Upper lobe of right lung (tissue), 1 donor: ENCODE measurements around the gene GABRG3. TPM values are rescaled to one million over a fixed set of nuclear protein-coding genes. Genes with fewer than 3 reads are reported as not detected.

ENCODE experiments used
- ATAC-seq: fragments of 200-7000 bp; cut with Tn5 transposase; one replicate; pipeline ENCODE4 v1.9.1; 2020; ENCODE audit warnings: mild to moderate bottlenecking, moderate library complexity
- DNase-seq: peaks from one replicate; pipeline ENCODE4 v3.0.0-alpha.2; 2020
- H3K27ac ChIP-seq: fragments of 200-600 bp; one replicate; pipeline ENCODE4 v1.8.0; 2022
- H3K27me3 ChIP-seq: fragments of 200-600 bp; one replicate; pipeline ENCODE4 v1.8.0; 2022; ENCODE audit warnings: mild to moderate bottlenecking
- H3K36me3 ChIP-seq: fragments of 200-600 bp; one replicate; pipeline ENCODE4 v1.8.0; 2022
- H3K4me1 ChIP-seq: fragments of 200-600 bp; one replicate; pipeline ENCODE4 v1.8.0; 2022
- H3K4me3 ChIP-seq: fragments of 200-600 bp; one replicate; pipeline ENCODE4 v1.8.0; 2022; ENCODE audit warnings: mild to moderate bottlenecking
- H3K9me3 ChIP-seq: fragments of 200-600 bp; one replicate; pipeline ENCODE4 v1.8.0; 2022
- CTCF ChIP-seq: fragments of 200-600 bp; IDR thresholded peaks from one replicate; pipeline ENCODE4 v1.8.0; 2022; ENCODE audit warnings: antibody characterized with exemption
- intact Hi-C: fragments of 100-400 bp; cut with DNase I; formaldehyde crosslinking; loops from one replicate; pipeline ENCODE4 v1.11.0; 2022
- total RNA-seq: library from RNA; stranded (reverse); fragmentation: NEBNext Ultra II Directional; extraction: Animal tissue kit (Norgen Biotek cat#: 25700); gene quantifications from one replicate; pipeline ENCODE4 v1.2.1, GENCODE V29; 2021
- donor health status: DM: no; HTN: yes; CAD: no; lungs with severe emphysema.

GABRG3 gene
- total RNA-seq, 1 donor from 2014 or later: not detected

DNA sequence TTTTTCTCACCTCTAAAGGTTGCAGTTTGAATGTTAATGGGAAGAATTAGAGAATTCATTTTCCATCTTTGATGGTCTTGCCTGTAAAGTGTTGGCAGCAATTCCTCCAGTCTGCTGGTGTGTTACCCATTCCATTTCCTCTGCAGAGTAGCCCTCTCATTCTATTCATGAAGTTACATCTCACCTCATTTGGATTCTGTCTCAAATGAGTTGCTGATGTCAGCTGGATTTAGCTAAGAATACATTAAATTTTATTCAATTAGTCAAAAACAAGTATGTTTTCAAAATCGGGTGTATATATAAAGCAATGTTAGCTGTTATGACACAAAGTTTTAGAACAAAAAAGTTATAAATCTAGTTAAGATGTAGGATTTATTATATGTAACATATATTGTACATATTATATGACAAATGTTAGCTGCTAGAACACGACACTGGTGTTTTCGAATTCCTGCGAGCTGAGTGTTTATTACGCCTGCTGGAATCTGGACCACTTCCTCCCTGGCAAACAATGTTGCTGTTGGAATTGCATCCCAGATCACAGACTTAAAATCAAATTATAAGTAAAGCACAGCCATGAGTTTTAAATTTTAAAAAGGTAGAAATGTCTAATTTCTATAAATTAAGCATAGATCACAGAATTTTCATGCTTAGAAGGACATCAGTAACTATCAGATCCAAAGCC lies 611.9 kb downstream of the GABRG3 start:
- intact Hi-C loops: no loop called here
- no peak for TF ChIP-seq CTCF
- no peak for ATAC-seq
- Histone ChIP-seq H3K27ac (no peak overlapping the region), H3K4me1 (peaks cover 4% of the 10 kb centered on the region), H3K36me3 (no peaks in the 10 kb centered on the region), H3K27me3 (no peaks in the 10 kb centered on the region), H3K4me3 (no peak overlapping the region), H3K9me3 (no peaks in the 10 kb centered on the region)
- no peak for DNase-seq

DNA sequence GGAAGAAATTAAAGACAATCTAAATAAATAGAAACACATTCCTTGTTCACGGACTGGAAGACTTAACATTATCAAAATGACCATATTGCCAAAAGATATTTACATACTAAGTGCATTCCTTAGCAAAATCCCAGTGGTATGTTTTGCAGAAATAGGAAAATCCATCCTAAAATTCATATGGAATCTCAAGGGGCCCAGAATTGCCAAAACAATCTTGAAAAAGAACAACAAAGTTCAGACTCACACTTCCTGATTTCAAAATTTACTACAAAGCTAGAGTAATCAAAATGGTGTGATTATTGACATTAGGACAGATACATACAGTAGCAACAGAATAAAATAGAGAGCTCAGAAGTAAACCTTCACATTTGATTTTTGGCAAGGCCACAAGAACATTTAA lies 612.7 kb downstream of the GABRG3 start:
- H3K36me3 ChIP-seq: no peaks in the 10 kb centered on the region
- ATAC-seq (no peak), DNase-seq (no peak)
- no peaks in the 10 kb centered on the region for H3K27me3 ChIP-seq
- H3K4me3 ChIP-seq: no peak overlapping the region
- intact Hi-C loops: no loop called here
- no peaks in the 10 kb centered on the region for H3K9me3 ChIP-seq
- H3K4me1 ChIP-seq: peaks cover 4% of the 10 kb centered on the region
- no peak overlapping the region for H3K27ac ChIP-seq
- no peak for TF ChIP-seq CTCF

DNA sequence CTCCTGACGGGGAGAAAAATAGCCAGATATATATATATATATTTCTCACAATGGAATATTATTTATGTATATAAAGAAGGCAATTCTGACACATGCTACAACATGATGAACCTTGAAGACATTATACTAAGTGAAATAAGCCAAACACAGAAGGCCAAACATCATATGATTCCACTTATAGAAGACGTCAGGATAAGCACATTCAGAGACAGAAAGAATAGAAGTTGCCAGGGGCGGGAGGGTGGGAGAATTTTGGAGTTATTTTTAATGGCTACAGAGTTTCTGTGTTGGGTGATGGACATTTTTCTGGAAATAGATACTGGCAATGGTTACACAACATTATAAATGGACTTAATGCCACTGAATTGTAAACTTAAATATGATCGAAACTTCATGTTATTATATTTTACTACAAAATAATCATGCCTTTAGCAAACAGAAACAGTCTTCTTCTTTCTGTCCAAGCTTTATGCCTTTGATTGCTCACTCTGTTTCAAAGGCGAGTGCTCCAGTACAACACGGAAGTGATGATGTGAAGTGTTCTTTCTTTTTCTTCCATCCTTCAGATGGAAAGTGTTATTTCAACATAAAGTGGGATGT lies 614.2 kb downstream of the GABRG3 start:
- Histone ChIP-seq H3K36me3 (no peaks in the 10 kb centered on the region), H3K27ac (no peak overlapping the region), H3K9me3 (no peaks in the 10 kb centered on the region), H3K4me1 (peaks cover 4% of the 10 kb centered on the region), H3K27me3 (no peaks in the 10 kb centered on the region), H3K4me3 (no peak overlapping the region)
- intact Hi-C loops: no loop called here
- DNase-seq (no peak), ATAC-seq (no peak)
- no peak for TF ChIP-seq CTCF

DNA sequence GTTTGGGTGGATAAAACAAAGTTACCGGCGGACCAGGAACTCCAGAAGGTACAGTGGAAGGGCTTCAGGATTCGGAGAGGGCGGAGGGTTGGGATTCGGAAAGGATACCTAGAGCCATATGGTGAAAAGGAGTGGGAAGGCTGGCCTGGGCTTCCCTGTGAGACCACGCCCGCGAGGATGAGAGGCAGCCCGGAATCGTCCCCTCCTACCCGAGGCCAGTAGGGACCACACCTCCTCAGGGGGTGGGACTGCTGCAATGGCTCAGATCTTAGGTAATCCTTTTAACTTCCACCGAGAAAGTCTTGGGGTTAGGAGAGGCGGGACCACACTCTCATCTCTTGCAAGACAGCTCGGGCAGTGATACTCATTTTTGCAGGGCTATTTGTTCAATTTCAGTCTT lies 616.8 kb downstream of the GABRG3 start:
- Histone ChIP-seq H3K4me3 (no peak overlapping the region), H3K36me3 (no peaks in the 10 kb centered on the region), H3K4me1 (peaks cover 4% of the 10 kb centered on the region), H3K27ac (no peak overlapping the region), H3K27me3 (no peaks in the 10 kb centered on the region), H3K9me3 (no peaks in the 10 kb centered on the region)
- intact Hi-C loops: no loop called here
- TF ChIP-seq CTCF: no peak
- no peak for DNase-seq
- no peak for ATAC-seq

DNA sequence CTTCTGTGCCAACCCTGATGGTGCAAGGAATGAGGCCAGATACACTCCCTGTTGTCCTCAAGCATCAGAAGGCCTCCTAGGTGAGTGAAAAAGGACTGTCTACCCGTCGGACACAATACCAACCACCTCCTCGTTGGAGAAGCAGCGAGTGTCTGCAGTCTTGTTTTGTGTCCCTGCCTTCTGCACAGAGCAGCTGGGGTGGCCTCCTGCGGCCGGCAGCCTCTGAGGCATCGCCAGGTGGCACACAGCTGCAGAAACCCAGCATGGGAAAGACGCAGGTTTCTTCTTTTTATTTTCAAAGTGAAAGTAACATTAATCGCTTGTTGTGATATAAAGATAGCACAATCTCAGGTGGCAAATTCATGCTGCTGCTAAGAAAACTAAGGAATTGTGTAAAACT lies 618.3 kb downstream of the GABRG3 start:
- no peak for ATAC-seq
- intact Hi-C loops: no loop called here

More for the DNA sequence above, 618.3 kb downstream of the GABRG3 start:
- no peak for TF ChIP-seq CTCF
- Histone ChIP-seq H3K4me1 (no peaks in the 10 kb centered on the region), H3K4me3 (no peak overlapping the region), H3K27me3 (no peaks in the 10 kb centered on the region), H3K36me3 (no peaks in the 10 kb centered on the region), H3K27ac (no peak overlapping the region), H3K9me3 (no peaks in the 10 kb centered on the region)
- DNase-seq: no peak
